NCI-H2196 treated with DMSO at 0.1 percent for 48 hours (cell line): Measurements from ENCODE around the gene FAM222A.

Experiments
- DNase-seq: peaks from one replicate; lab custom pipeline; 2025; ENCODE audit not compliant: unreplicated experiment; lab: John Stamatoyannopoulos, UW

Gene FAM222A

DNA sequence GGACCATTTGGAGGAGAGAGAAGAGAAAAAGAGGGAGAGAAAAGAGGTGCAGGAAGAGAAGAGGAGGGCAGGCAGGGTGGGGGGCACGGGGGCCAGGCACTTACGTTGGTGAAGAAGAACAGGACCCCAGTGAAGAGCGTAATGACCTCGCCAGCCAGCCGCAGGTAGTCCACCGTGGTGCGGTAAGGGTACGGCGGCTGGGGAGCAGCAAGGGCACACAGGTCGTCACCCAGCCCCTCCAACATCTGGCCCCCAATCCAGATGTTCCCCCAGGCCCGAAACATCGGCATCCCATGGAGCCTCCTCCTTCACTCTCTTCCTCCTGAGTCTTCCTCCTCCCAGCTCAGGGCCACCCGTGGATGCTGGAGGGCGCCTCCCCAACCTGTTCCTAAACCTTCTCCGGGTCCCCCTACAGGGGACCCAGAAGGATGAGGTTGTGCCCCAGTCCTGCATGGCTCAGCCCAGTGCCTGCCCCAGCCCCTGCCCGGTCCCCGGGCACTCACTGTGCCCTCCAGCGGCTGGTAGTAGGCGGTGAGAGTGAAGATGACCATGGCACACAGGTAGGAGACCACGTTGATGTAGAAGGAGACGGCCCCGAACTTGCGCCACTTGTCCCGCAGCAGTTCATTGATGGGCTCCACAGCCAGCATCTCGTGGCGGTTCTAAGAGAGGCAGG lies 80.3 kb downstream of the FAM222A start:
- DNase-seq = no peak

DNA sequence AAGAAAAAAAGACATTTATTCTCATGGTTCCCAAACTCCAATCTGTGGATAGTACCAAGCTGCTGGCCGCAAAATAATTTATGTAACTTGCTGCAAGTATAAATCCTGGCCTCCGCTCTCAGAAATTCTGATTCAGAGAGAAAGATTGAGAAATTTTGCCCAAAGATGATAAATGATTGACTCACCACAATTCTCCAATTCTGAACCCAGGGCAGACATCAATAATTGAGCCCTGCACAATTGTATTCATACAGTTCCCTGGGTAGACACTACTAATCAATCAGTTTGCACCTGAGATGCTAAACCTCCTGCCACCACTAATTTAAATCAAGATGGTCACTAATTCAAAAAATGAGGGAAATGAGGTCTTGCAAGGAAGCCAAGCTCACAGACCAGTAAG lies 81.4 kb downstream of the FAM222A start:
- DNase-seq = no peak

DNA sequence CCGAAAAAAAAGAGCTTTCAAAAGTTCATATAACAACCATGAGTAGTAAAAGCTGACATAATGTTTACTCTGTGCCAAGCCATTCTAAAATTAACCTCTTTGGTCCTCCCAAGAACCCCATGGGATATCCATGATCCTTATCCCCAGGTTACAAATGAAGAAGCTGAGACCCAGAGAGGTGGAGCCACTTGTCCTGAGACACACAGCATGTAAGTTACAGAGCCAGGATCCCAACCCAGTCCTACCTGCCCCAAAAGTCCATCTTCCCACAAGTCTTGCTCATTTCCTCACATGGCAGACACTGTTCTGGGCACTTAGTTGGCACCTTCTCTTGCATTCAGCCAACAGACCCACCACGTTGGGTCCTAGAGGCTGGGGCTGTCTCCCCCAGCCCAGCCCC lies 82.4 kb downstream of the FAM222A start:
- DNase-seq = no peak

DNA sequence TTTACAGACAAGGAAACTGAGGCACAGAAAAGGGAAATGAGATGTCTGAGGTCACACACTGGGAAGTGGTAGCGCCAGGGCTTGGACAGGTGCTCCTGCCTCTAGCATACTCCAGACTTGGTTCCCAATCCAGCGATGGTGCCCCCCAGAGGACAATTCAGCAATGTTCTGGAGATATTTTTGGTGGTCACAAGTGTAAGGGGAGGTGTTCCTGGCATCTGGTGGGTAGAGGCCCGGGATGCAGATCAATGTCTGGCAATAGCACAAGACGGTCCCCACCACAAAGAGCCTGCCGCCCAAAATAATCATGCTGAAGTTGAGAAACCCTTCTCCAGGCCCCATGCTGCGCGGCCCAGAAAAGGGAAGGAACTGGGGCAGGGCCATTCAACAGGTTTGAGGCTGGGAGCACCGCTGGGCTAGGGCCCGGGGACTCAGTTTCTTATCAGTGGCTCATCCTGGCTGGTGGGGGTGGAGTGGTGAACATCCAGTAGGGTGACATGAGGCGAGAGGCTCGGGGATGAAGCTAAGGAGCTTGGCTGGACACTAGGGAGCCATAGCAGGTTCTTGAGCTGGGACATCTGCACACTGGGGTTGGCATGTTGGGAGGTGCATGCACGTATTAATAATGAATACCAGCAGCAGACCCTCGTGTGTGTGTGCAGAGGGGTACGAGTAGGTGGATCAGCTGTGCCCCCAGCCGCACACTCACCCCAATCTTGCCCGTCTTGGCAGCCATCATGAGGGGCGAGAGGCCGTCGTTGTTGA lies 84.5 kb downstream of the FAM222A start:
- no peak for DNase-seq

DNA sequence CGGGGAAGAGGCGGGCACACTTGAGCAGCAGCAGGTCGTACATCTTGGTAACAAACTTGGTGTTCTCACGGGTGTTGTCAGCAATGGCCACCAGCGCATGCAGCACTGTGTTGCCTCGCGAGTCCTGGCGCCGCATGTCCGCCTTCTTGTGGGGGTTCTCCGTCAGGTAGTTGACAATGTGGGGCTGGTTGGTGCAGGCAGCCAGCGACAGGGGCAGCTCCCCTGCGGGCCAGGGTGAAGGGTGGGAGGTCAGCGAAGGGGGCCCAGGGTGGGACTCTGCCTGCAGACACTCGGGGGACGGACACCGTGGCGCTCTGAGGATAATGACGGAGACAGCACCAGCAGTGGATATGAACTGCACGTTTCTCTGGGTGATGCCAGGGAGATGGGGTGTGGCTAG lies 85.1 kb downstream of the FAM222A start:
- no peak for DNase-seq

DNA sequence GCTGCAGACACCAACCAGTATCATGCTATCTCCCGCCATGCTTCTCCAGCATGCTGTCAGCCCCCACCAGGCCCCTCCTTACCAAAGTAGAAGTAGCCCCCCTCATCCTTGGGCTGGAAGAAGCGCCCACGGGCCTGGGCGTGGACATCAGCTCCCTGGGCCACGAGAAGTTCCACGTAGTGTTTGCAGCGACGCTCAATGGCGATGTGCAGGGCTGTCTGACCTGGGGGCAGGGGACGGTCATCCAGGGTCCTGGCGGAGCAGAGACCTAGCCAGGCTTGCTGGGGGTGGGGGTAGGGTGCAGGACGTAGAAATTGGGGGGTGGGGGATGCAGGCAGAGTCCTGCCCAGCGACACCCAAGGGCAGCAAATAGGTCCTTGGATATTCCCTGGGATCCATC lies 86.9 kb downstream of the FAM222A start:
- no peak for DNase-seq

DNA sequence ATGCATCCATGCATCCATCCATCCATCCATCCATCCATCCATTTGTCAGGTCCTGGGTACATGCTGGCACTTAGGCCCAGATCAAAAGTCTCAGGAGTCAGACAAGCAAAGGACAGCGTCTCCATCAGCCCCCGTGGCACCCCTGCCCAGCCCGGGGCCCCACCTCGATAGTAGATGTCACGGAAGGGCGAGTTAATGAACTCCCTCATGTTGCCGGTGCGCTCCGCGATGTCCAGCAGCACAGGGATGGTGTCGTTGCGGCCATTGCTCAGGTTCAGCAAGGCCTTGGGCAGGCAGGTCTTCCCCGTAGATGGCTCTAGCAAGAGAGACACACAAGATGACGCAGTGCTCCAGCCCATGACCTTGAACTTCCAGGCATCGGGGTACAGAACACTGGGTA lies 89.2 kb downstream of the FAM222A start:
- no peak for DNase-seq

DNA sequence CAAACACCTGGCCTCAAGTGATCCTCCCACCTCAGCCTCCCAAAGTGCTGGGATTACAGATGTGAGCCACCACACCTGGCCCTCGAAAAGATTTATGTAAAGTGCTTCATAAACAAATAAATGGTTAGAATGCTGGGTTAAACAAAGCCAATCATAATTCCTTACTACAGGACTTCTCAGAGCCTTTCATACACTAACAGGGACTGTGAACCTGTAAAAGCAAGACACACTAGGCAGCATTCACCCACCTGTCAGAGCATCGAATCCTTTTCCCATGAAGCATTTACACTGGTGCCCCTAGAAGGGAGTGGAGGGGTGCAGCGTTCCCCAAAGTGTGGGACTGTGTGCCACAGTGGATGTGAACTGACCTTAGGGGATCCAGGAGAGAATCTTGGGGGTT lies 90.1 kb downstream of the FAM222A start:
- DNase-seq = no peak

DNA sequence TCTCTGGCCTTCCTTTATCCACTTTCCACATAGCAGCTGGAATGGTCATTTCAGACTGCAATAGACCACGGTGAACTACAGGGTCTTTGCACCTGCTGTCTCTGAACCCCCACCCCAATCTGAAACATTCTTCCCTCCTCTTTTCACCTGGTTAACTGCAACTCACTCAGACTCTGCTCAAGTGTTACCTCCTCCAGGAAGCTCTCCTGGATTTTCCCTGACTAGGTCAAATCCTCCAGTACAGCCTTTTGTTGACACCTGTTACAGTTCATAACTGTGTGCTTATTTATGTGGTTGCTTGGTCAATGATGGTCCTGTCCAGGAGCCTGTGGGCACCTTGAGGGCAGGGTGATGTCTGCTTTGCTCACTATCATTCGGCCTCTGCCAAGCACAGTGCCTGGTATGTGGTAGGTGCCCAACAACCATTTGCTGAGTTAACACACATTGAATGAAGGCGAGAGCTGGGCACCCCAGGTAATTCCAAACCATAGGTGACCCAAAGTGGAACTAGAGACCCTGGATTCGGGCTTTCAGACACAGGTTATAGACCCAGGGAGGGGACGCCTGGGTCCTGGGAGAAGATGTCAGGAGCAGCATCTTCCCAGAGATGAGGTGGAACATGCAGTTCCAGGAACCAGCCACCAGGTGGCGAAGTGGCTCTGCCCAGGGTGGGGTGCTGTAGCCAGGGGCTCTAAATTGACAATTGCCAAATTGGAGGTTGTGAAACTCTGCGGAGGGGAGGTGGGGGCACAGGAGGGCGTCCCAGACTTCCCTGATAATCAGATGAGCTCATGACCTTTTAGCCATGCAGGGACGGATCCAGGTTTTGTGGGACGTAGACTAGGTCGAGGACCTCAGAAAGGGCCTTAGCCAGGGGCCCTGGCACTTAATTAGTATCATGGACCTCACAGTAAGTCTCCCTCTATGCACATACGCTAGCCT lies 91.5 kb downstream of the FAM222A start:
- DNase-seq = peak; percentile 19

DNA sequence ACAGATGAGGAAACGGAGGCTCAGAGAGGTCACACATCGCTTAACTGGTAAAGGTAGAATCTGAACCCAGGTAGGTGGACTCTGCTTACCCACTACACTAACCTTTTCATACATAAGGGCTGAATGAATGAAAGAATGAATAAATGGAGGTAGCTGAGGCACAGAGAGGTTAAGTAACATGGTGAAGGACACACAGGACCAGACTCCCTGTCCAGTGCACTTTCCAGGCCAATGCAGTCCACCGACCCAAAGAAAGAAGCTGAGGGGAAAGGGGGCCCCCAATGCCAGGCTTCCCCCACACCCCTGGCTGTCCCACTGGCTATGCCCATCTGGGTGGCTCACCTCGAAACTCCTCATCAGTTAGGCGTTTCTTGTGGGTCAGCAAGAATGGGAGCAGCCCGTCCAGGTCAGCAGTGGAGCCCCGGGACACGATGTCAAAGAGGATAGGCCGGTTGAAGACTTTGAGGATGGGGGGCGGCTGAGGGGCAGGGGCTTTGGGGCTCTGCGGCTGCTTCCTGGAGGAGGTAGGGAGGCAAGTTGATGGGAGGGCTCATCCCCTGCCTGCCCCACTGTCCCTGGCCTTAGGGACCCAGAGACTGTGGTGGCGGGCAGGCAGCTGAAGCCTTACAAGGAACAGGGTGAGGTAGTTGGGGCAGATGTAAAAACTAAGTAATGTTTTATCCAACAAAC lies 94.5 kb downstream of the FAM222A start:
- DNase-seq = no peak

DNA sequence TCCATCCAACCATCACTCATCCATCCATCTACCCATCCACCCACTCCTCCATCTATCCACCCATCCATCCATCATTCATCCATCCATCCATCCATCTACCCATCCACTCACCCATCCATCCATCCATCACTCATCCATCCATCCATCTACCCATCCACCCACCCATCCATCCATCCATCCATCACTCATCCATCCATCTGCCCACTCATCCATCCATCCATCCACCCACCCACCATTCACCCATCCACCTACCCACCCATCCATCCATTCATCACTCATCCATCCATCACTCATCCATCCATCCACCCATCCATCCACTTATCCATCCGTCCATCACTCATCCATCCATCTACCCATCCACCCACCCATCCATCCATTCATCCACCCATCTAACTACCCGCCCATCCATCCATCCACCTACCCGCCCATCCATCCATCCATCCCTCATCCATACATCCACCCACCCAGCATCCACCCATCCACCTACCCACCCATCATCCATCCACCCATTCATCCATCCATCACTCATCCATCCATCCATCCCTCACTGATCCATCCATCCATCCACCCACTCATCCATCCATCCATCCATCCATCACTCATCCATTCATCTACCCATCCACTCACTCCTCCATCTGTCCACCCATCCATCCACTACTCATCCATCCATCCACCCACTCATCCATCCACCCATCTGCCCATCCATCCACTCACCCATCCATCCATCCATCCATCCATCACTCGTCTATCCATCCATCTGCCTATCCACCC lies 95.4 kb downstream of the FAM222A start:
- no peak for DNase-seq

DNA sequence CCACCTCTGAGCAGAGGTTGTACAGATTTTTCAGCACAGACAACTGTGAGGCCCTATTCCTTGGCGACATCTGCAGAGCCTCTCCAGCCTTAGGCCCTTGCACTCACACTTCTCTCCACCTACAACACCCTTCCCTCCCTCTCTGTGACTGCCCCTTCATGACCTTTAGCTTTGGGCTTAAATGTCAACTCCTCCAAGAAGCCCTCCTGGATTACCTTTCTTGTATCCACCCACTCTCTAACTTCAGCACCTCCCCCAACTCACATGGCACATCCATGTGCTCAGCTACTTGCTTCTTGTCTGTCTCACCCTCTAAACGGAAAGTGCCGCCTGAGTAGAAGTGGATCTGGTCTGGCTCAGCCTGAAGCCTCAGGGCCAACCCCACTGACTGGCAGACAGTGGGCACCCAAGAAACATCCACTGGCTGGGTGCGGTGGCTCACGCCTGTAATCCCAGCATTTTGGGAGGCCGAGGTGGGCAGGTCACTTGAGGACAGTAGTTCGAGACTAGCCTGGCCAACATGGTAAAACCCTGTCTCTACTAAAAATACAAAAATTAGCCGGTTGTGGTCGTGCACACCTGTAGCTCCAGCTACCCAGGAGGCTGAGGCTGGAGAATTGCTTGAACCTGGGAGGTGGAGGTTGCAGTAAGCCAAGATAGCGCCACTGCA lies 97.5 kb downstream of the FAM222A start:
- no peak for DNase-seq

DNA sequence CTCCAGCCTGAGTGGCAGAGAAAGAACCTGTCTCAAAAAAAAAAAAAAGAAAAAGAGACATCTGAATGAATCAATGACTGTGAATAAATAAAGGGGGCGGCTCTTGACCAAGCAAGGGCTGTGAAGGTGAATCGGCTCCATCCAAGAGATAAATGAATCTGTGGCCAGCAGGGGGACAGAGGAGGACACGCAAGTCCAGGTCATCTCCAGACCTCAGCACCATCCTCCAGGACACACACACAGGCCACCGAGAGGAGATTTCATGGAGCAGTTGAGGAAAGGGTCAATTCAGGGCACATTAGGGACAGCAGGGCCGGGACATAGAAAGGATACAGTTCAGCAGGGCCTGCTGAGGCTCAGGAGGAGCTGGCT lies 98.0 kb downstream of the FAM222A start:
- DNase-seq = no peak

DNA sequence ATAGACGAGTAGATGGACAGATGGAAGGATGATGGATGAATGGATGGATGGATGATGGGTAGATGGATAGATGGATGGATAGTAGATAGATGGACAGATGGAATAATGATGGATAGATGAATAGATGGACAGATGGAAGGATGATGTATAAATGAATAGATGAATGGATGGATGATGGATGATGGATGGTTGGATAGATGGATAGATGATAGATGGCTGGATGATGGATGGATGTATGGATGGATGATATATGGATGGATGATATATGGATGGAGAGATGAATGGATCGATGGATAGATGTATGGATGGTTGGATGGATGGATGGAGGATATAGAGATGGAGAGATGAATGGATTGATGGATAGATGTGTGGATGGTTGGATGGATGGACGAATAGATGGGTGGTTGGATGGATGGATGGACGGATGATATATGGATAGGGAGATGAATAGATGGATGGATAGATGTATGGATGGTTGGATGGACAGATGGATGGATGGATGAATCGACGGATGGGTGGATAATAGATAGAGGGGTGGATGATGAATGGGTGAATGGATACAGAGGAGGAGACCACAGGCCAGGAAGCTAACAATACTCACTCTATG lies 100.3 kb downstream of the FAM222A start:
- DNase-seq = no peak

DNA sequence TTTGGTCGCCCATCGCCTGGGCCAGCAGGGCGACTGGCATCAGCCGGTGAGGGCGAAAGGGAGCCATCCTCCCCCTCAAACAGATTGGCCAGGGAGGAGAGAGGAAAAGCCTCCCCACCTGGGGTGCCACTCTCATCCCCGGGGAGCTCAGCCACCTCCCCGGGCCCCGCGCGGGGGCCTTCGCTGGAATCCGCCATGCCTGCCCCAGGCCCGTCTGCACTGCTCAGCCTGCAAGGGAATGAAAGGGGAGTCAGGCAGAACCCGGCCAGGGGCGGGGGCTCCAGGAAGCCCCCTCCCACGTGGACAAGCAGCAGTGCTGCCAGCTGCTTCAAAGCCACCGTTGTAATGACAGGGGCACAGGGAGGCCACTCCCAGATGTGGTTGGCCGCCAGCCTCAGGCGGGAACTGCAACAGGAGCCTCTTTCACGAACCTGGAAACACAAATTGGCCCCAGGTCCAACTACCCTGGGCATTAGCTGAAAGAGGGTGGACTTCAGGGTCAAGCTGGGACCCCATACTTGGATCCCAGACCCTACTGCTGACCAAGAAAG lies 101.0 kb downstream of the FAM222A start:
- no peak for DNase-seq

DNA sequence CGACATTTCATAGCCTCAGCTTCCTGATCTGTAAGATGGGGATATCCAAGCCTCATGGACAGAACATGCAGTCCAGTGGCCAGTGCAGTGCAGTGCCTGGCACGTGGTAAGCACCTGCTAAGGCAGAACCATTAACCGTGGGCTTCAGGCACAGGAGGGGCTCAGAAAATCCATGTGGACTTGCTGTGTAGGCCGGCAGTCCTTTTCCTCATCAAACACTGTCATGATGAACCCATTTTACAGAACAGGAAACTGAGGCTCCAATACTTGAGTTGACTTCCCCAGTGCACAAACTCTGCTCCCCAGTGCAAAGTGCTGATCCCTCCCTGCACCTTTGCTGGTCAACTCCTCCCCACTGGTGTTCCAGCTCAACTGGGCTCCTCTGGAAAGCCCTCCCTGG lies 101.6 kb downstream of the FAM222A start:
- DNase-seq = no peak

DNA sequence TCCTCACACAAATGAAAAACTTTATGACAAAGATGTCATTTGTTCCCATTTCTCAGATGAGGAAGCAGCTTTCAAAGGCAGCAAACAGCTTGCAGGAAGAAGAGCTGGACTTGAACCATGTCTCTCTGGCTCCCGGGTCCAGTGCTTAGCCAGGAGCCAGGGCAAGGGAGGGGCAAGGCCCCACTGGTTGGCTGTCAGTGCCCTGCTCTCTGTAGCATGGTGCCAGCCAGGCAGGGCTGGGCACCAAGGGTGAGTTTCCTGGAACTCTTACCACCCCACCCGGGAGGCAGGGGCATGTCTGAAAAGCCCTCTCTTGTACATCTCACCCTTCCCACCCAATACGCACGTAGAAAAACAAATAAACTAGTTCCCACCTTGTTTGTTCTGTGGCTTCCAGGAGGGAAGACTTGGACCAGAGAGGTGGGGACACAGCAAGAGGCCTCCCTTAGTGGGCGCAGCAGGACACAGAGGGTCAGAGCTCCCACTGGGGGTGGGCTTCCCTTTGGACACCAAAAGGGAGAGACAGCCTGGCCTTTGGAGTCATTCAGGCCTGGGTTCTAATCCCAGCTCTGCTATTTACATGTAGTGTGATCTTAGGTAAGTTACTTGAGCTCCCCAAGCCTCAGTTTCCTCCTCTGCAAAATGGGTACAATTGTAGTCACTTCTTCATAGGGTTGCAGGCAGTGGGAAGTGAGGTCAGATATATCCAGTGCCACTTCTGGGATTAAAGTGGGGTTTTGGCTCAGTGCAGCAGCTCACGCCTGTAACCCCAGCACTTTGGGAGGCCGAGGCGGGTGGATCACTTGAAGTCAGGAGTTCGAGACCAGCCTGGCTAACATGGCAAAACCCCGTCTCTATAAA lies 102.4 kb downstream of the FAM222A start:
- no peak for DNase-seq

DNA sequence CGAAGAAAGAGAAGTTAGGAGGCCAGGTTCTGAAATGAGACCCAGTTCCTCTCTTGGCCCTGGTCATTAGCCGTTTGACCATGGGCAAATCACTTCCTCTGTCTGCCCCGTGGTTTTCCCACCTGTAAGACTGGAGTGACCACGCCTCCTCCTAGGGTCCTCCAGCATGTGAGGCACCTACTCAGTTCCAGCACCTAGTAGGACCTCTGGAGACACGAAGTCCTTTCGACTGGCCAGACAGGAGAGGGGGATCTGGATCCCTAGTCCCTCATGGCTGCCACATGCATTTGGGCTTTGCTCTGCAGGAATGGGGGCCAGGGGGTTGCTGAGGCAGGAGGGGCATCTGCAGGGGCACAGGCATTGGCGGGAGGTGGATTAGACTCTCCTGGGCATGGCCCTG lies 103.2 kb downstream of the FAM222A start:
- no peak for DNase-seq
